SU-DHL-6 (cell line): ENCODE data around the gene TKFC.

Source experiments
- CTCF ChIP-seq: fragments of 200-600 bp; sonication (generic); IDR thresholded peaks from one replicate; pipeline ENCODE4 v1.5.1; 2017; ENCODE audit warnings: antibody characterized with exemption, mild to moderate bottlenecking, low read length, moderate library complexity; ENCODE audit not compliant: insufficient read depth, poor library complexity, severe bottlenecking
- EZH2phosphoT487 ChIP-seq: fragments of 200-600 bp; sonication (generic), shearing (Covaris generic); conservative IDR thresholded peaks from 2 replicates; pipeline ENCODE4 v1.6.1; 2018; ENCODE audit warnings: mild to moderate bottlenecking, antibody characterized with exemption, low read length, moderate library complexity, mixed read lengths

- no peak for TF ChIP-seq CTCF
- TF ChIP-seq EZH2phosphoT487, result no peak
Measured at GRCh38 chr11:61345170-61345610, 12.2 kb downstream of the TKFC start.
